HepG2 (cell line): ENCODE results near the gene GCLM. TPM values are rescaled to one million over a fixed set of nuclear protein-coding genes. Genes with fewer than 3 reads are reported as not detected.

Experiments used
- CSRNP2 ChIP-seq: sonication (generic); formaldehyde crosslinking; conservative IDR thresholded peaks from 2 replicates; pipeline ENCODE4 v1.8.0; 2022; ENCODE audit warnings: low read depth, missing genetic modification reagents
- DRAP1 ChIP-seq: IDR thresholded peaks from 2 replicates; pipeline ENCODE4 v1.6.1; 2016; ENCODE audit warnings: missing genetic modification reagents, missing compliant biosample characterization
- ETV5 ChIP-seq: IDR thresholded peaks from 2 replicates; pipeline ENCODE4 v1.6.1; 2018; ENCODE audit warnings: missing biosample characterization, missing genetic modification reagents, inconsistent platforms, borderline replicate concordance
- FUBP1 ChIP-seq: sonication (generic); formaldehyde crosslinking; IDR thresholded peaks from 2 replicates; pipeline ENCODE4 v1.5.1; 2020; ENCODE audit warnings: missing genetic modification reagents, mild to moderate bottlenecking, borderline replicate concordance
- HCFC1 ChIP-seq: fragments of 150-350 bp; IDR thresholded peaks from 2 replicates; pipeline ENCODE4 v1.6.1; 2014; ENCODE audit warnings: low read depth, low read length
- HMGXB3 ChIP-seq: sonication (generic); formaldehyde crosslinking; IDR thresholded peaks from 2 replicates; pipeline ENCODE4 v1.4.0; 2020; ENCODE audit warnings: missing genetic modification reagents, borderline replicate concordance
- ZBTB8A ChIP-seq: sonication (generic); formaldehyde crosslinking; IDR thresholded peaks from 2 replicates; pipeline ENCODE4 v1.4.0; 2020; ENCODE audit warnings: mild to moderate bottlenecking, low read depth, missing genetic modification reagents, borderline replicate concordance
- ZGPAT ChIP-seq: IDR thresholded peaks from 2 replicates; pipeline ENCODE4 v1.6.1; 2016; ENCODE audit warnings: mild to moderate bottlenecking
- ZNF12 ChIP-seq: sonication (generic); formaldehyde crosslinking; IDR thresholded peaks from 2 replicates; pipeline ENCODE4 v1.5.0; 2020; ENCODE audit warnings: missing genetic modification reagents
- ZNF3 ChIP-seq: IDR thresholded peaks from 2 replicates; pipeline ENCODE4 v1.7.0; 2017; ENCODE audit warnings: inconsistent platforms
- ZNF777 ChIP-seq: sonication (generic); formaldehyde crosslinking; IDR thresholded peaks from 2 replicates; pipeline ENCODE4 v1.4.0; 2020; ENCODE audit warnings: missing genetic modification reagents
- polyA plus RNA-seq, 8 experiments: library from polyadenylated mRNA; depleted of rRNA in 3 of 8; stranded (reverse) in 7 of 8; unstranded in 1 of 8; fragments of >200 nt; fragmentation: Illumina TruSeq in 4 of 8; extraction: Trizol in 4 of 8; gene quantifications; 2 replicates each; pipeline versions ENCODE4 v1.2.1 to v1.2.3, GENCODE V29; 2011 to 2016; ENCODE audit warnings: low read depth in 4 of 8, missing spikeins in 1 of 8, mixed read lengths in 1 of 8; ENCODE audit not compliant: insufficient read depth in 1 of 8
- total RNA-seq, 5 experiments: library from RNA; depleted of rRNA; stranded (reverse); fragments of >200 nt; fragmentation: Illumina TruSeq; extraction: Trizol; gene quantifications; 2 replicates each; pipeline ENCODE4 v1.2.3, GENCODE V29; 2016; ENCODE audit warnings: low read depth in 1 of 5
- TF ChIP-seq, protein P1 (sequence below): sonication (generic); formaldehyde crosslinking; IDR thresholded peaks from 2 replicates; pipeline ENCODE4 v1.4.0; 2020; ENCODE audit warnings: missing genetic modification reagents, mild to moderate bottlenecking, borderline replicate concordance

The GCLM gene
- total and polyA plus RNA-seq, 2 of the 13 experiments (the other 11 are each of a cell fraction or from before 2014, with no cell fraction given) = 8.7 to 29.9 TPM

GRCh38 chr1:93878889-93879586 is 30.2 kb downstream of the GCLM start, which contains the start of gene DNTTIP2 (continued):
- TF ChIP-seq ZBTB8A (0 out of 2 replicates have a peak, but pooled peaks have one; percentile 24), HCFC1 (peak; percentile 72), DRAP1 (peak; percentile 86), ZNF777 (no peak), ZNF3 (CRISPR knock-in tag) (no peak), ZGPAT (peak; percentile 89), FUBP1 (CRISPR knock-in tag) (0 out of 2 replicates have a peak, but pooled peaks have one; percentile 78), CSRNP2 (CRISPR knock-in tag) (no peak), HMGXB3 (CRISPR knock-in tag) (peak; percentile 89; the same call in 1 of the 2 replicates), ETV5 (CRISPR knock-in tag) (peak; percentile 80), ZNF12 (CRISPR knock-in tag) (no peak)
- TF ChIP-seq, protein P1, sequence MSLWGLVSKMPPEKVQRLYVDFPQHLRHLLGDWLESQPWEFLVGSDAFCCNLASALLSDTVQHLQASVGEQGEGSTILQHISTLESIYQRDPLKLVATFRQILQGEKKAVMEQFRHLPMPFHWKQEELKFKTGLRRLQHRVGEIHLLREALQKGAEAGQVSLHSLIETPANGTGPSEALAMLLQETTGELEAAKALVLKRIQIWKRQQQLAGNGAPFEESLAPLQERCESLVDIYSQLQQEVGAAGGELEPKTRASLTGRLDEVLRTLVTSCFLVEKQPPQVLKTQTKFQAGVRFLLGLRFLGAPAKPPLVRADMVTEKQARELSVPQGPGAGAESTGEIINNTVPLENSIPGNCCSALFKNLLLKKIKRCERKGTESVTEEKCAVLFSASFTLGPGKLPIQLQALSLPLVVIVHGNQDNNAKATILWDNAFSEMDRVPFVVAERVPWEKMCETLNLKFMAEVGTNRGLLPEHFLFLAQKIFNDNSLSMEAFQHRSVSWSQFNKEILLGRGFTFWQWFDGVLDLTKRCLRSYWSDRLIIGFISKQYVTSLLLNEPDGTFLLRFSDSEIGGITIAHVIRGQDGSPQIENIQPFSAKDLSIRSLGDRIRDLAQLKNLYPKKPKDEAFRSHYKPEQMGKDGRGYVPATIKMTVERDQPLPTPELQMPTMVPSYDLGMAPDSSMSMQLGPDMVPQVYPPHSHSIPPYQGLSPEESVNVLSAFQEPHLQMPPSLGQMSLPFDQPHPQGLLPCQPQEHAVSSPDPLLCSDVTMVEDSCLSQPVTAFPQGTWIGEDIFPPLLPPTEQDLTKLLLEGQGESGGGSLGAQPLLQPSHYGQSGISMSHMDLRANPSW (CRISPR knock-in tag) = no peak
